SK-N-MC (cell line): ENCODE data around the gene CLDN20.

Experiments
- EZH2 ChIP-seq: fragments of 200-600 bp; sonication (generic); IDR thresholded peaks from one replicate; pipeline ENCODE4 v1.6.1; 2017; ENCODE audit warnings: antibody characterized with exemption
- POLR2AphosphoS5 ChIP-seq: IDR thresholded peaks from 2 replicates; pipeline ENCODE4 v1.6.1; 2012; ENCODE audit warnings: mild to moderate bottlenecking, low read depth, low read length, borderline replicate concordance

GRCh38 chr6:155269765-155270164 is 6.0 kb downstream of the CLDN20 start:
- TF ChIP-seq POLR2AphosphoS5, result no peak
- TF ChIP-seq EZH2, result no peak
